UCSD-AML1 (cell line): ENCODE data around the gene IGFL4.

ENCODE experiments used
- DNase-seq: peaks from one replicate; lab custom pipeline; 2025; ENCODE audit not compliant: unreplicated experiment; lab: John Stamatoyannopoulos, UW

The IGFL4 gene

DNA sequence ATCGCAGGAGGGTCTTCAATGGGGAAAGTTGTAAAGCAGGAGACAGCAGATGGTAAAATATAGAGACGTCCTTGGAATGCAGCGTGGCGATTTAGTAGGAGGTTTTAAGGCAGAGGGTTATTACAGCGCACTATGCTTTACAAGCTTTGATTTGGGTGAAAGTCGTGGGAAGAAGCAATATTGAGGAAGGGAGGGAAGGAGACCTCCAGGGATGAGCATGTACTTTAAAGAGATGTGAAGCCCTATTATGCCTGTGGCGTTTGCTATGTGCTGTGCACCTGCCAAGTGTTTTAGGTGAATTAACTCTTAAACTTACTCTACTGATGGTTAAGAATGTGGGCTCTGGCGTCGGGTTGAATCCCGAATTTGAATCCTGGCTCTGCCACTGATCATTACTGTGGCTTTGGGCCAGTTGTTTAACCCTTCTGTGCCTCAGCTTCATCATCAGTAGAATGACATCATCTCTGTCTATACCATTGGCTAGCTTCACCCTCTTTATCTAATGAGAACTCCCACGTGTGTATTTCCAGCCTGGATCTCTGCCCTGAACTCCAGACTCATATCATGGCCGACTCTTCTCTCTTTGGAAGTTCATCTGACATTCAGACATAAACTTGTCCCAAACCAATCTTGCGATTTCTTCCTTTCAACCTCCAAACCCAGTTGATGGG, 45.0 kb downstream of the IGFL4 start:
- no peak for DNase-seq

GRCh38 chr19:45994998-45995714, 45.6 kb downstream of the IGFL4 start, which contains the start of gene CCDC61:
TSS of gene CCDC61 (plus strand) at chr19:45995467. CDS start at chr19:46003019, 7,552 bp downstream.
- peak; percentile 99 for DNase-seq

GRCh38 chr19:45994456-45994997, 46.3 kb downstream of the IGFL4 start:
- no peak for DNase-seq

GRCh38 chr19:45990113-45990728, 50.6 kb downstream of the IGFL4 start:
- no peak for DNase-seq
